Ovary (tissue), 3 donors: ENCODE results near the gene TUBGCP5.

Experiments
- CTCF ChIP-seq, 3 donors: fragments of 450-650 bp in 2 of 3; fragments of 200-600 bp in 1 of 3; IDR thresholded peaks; one replicate each; pipeline versions ENCODE4 v1.5.1 to v1.8.0; 2016 to 2022; ENCODE audit warnings: antibody characterized with exemption in 3 of 3, mild to moderate bottlenecking in 1 of 3
- POLR2A ChIP-seq: fragments of 450-650 bp; IDR thresholded peaks from one replicate; pipeline ENCODE4 v1.6.1; 2017; ENCODE audit warnings: antibody characterized with exemption, mild to moderate bottlenecking, moderate library complexity
- donor health status: DM: no; HTN: no; CAD: no.

- TF ChIP-seq POLR2A (no peak), CTCF (IDR thresholded peaks at IDR 0.05) (no peak)
These were observed 35.6 kb downstream of the TUBGCP5 start for GRCh38 chr15:23003736-23004135.
